SH-SY5Y (cell line): ENCODE data around the gene ANKUB1.

Source experiments
- GATA2 ChIP-seq: IDR thresholded peaks from 2 replicates; pipeline ENCODE4 v1.6.1; 2011; ENCODE audit warnings: mild to moderate bottlenecking, low read depth, low read length
- GATA3 ChIP-seq: IDR thresholded peaks from 2 replicates; pipeline ENCODE4 v1.6.1; 2011; ENCODE audit warnings: low read depth, mild to moderate bottlenecking, low read length, moderate library complexity

DNA sequence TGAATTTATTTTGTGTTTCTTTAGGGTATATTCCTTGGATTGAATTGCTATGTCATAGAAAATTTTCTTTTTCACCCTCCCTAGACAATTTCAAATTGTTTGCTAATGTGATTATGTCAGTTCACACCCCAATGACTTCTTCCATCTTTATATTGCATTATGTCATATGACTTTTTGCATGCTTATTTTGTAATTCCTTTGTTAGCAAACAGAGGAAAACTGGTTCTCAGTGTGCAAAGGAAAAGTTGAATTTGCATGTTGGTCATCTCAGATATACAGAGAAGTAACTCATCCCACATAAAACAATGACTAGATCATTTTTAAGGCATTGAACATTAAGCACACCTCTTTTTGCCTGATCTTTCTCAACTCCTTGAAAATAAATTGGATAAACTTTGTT, 17.3 kb upstream of the ANKUB1 start:
- TF ChIP-seq GATA2 (no peak), GATA3 (no peak)
